G401.6 (cell line): ENCODE results near the gene UBALD2.
"Not testable (repeated sequence)": the region's sequence is repeated elsewhere in the genome, so short reads cannot be mapped to it uniquely, and the experiment has no call there.

Experiments
- FAIRE-seq: peaks from 2 replicates; lab custom pipeline; 2012; peaks lifted over from hg19 to GRCh38; lab: Jason Lieb, UNC

UBALD2 gene

GRCh38 chr17:76264755-76265623 is at the start of gene UBALD2:
Gene UBALD2 (plus strand): TSS chr17:76265348. CDS start chr17:76265506, 158 bp downstream.
- peak; percentile 96 for FAIRE-seq

- FAIRE-seq, result no peak
Observed at GRCh38 chr17:76217081-76217480, 48.1 kb upstream of the UBALD2 start.

- no peak for FAIRE-seq
Observed at GRCh38 chr17:76219670-76220383, 45.3 kb upstream of the UBALD2 start.

GRCh38 chr17:76223802-76224201 is 41.3 kb upstream of the UBALD2 start:
- no peak for FAIRE-seq

GRCh38 chr17:76225373-76226086 is 39.6 kb upstream of the UBALD2 start:
- FAIRE-seq, result not testable (repeated sequence)

GRCh38 chr17:76226749-76227148 is 38.4 kb upstream of the UBALD2 start:
- FAIRE-seq, result not testable (repeated sequence)

- FAIRE-seq, result no peak
Observed at GRCh38 chr17:76232342-76232741, 32.8 kb upstream of the UBALD2 start.

- FAIRE-seq, result no peak
Observed at GRCh38 chr17:76233588-76234353, 31.4 kb upstream of the UBALD2 start.

- no peak for FAIRE-seq
Observed at GRCh38 chr17:76234354-76234679, 30.8 kb upstream of the UBALD2 start.

- no peak for FAIRE-seq
Observed at GRCh38 chr17:76235883-76236282, 29.3 kb upstream of the UBALD2 start.

GRCh38 chr17:76236603-76237002 is 28.5 kb upstream of the UBALD2 start:
- FAIRE-seq, result no peak

GRCh38 chr17:76237859-76238313 is 27.3 kb upstream of the UBALD2 start:
- no peak for FAIRE-seq

- FAIRE-seq, result no peak
Observed at GRCh38 chr17:76238847-76239537, 26.2 kb upstream of the UBALD2 start.

- FAIRE-seq, result no peak
Observed at GRCh38 chr17:76239538-76240274, 25.4 kb upstream of the UBALD2 start.

GRCh38 chr17:76240461-76241203 is 24.5 kb upstream of the UBALD2 start, which contains the start of gene RNF157:
Gene RNF157 (minus strand): TSS chr17:76240493. CDS start chr17:76240240, 253 bp downstream.
- FAIRE-seq, result no peak

GRCh38 chr17:76241204-76241538 is 24.0 kb upstream of the UBALD2 start:
- FAIRE-seq, result no peak

- no peak for FAIRE-seq
Observed at GRCh38 chr17:76241691-76242255, 23.4 kb upstream of the UBALD2 start.

- no peak for FAIRE-seq
Observed at GRCh38 chr17:76243826-76244679, 21.1 kb upstream of the UBALD2 start.

- not testable (repeated sequence) for FAIRE-seq
Observed at GRCh38 chr17:76244721-76245120, 20.4 kb upstream of the UBALD2 start.
